Esophagus squamous epithelium (tissue), 4 donors: ENCODE measurements around the gene EVC.

ENCODE experiments used
- POLR2A ChIP-seq, 4 donors: fragments of 450-650 bp; IDR thresholded peaks; one replicate each; pipeline ENCODE4 v1.6.1; 2017; ENCODE audit warnings: antibody characterized with exemption in 4 of 4, mild to moderate bottlenecking in 4 of 4, moderate library complexity in 3 of 4
- TF ChIP-seq, protein P1 (sequence below), 6 experiments: fragments of 450-650 bp in 4 of 6; fragments of 200-600 bp in 2 of 6; sonication (generic) in 2 of 6; IDR thresholded peaks; one replicate each; pipeline ENCODE4 v1.5.1; 2016 to 2019; ENCODE audit warnings: antibody characterized with exemption in 6 of 6, mild to moderate bottlenecking in 4 of 6, moderate library complexity in 4 of 6

DNA sequence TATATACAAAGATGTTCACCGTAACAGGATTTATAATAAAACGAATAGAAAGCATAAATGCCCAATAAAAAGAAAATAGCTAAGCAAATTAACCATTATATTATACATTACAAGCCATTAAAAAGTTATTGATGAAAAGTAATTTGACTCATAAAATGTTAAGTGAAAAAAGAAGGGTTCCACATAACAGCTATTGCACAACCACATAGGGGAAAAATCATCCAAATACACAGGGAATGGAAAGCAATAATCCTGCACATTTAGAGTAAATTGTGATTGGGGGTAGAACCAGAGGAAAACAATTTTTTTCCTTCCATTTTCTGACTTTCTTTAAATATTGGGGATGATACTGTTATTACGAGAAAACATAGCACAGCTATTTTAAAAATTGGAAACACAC is 143.9 kb downstream of the EVC start:
- TF ChIP-seq POLR2A (IDR thresholded peaks at IDR 0.05), result no peak
- TF ChIP-seq, protein P1, sequence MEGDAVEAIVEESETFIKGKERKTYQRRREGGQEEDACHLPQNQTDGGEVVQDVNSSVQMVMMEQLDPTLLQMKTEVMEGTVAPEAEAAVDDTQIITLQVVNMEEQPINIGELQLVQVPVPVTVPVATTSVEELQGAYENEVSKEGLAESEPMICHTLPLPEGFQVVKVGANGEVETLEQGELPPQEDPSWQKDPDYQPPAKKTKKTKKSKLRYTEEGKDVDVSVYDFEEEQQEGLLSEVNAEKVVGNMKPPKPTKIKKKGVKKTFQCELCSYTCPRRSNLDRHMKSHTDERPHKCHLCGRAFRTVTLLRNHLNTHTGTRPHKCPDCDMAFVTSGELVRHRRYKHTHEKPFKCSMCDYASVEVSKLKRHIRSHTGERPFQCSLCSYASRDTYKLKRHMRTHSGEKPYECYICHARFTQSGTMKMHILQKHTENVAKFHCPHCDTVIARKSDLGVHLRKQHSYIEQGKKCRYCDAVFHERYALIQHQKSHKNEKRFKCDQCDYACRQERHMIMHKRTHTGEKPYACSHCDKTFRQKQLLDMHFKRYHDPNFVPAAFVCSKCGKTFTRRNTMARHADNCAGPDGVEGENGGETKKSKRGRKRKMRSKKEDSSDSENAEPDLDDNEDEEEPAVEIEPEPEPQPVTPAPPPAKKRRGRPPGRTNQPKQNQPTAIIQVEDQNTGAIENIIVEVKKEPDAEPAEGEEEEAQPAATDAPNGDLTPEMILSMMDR (IDR thresholded peaks at IDR 0.05), result no peak
